Mesendoderm (in vitro differentiated cells): ENCODE data around the gene CACNA1C.

Experiments
- DNase-seq: peaks from one replicate; pipeline ENCODE4 v3.0.0; 2013
- H2AK5ac ChIP-seq: 2 replicates; pipeline ENCODE4 v1.6.1; 2013; ENCODE audit warnings: low read length, inconsistent platforms
- H2BK120ac ChIP-seq: 2 replicates; pipeline ENCODE4 v1.6.1; 2013; ENCODE audit warnings: low read depth, mild to moderate bottlenecking, low read length, moderate library complexity, mixed read lengths
- H2BK15ac ChIP-seq: replicated peaks from 2 replicates; pipeline ENCODE4 v1.6.1; 2013; ENCODE audit warnings: low read depth, mild to moderate bottlenecking, moderate library complexity
- H2BK5ac ChIP-seq: 2 replicates; pipeline ENCODE4 v1.6.1; 2013; ENCODE audit warnings: low read length, inconsistent platforms
- H3K18ac ChIP-seq: 2 replicates; pipeline ENCODE4 v1.6.1; 2013; ENCODE audit warnings: mild to moderate bottlenecking, low read length, mixed read lengths
- H3K23ac ChIP-seq: one replicate; pipeline ENCODE4 v1.6.1; 2013; ENCODE audit warnings: low read length
- H3K27ac ChIP-seq: 2 replicates; pipeline ENCODE4 v1.5.1; 2013; ENCODE audit warnings: low read depth, mild to moderate bottlenecking, inconsistent platforms, low read length, moderate library complexity
- H3K27me3 ChIP-seq: 2 replicates; pipeline ENCODE4 v1.6.1; 2013; ENCODE audit warnings: low read length, control low read depth, mild to moderate bottlenecking, inconsistent platforms; ENCODE audit not compliant: insufficient read depth, poor library complexity
- H3K36me3 ChIP-seq: 2 replicates; pipeline ENCODE4 v1.6.1; 2013; ENCODE audit warnings: low read length, inconsistent platforms; ENCODE audit not compliant: control insufficient read depth, insufficient read depth
- H3K4ac ChIP-seq: one replicate; pipeline ENCODE4 v1.6.1; 2013; ENCODE audit warnings: low read depth, mild to moderate bottlenecking, low read length, moderate library complexity
- H3K4me1 ChIP-seq: 2 replicates; pipeline ENCODE4 v1.6.1; 2013; ENCODE audit warnings: low read depth, low read length, inconsistent platforms; ENCODE audit not compliant: control insufficient read depth
- H3K4me2 ChIP-seq: 2 replicates; pipeline ENCODE4 v1.6.1; 2013; ENCODE audit warnings: low read length
- H3K4me3 ChIP-seq: 2 replicates; pipeline ENCODE4 v1.5.1; 2013; ENCODE audit warnings: mild to moderate bottlenecking, low read length
- H3K56ac ChIP-seq: one replicate; pipeline ENCODE4 v1.6.1; 2013; ENCODE audit warnings: low read length
- H3K79me1 ChIP-seq: 2 replicates; pipeline ENCODE4 v1.6.1; 2013; ENCODE audit warnings: low read length, inconsistent platforms
- H3K79me2 ChIP-seq: 2 replicates; pipeline ENCODE4 v1.6.1; 2013; ENCODE audit warnings: mild to moderate bottlenecking, low read length; ENCODE audit not compliant: control insufficient read depth, insufficient read depth
- H3K9ac ChIP-seq: 2 replicates; pipeline ENCODE4 v1.6.1; 2013; ENCODE audit warnings: low read length, inconsistent platforms
- H4K5ac ChIP-seq: one replicate; pipeline ENCODE4 v1.6.1; 2013; ENCODE audit warnings: low read length
- H4K8ac ChIP-seq: one replicate; pipeline ENCODE4 v1.6.1; 2013; ENCODE audit warnings: low read depth, mild to moderate bottlenecking, control low read depth, low read length, moderate library complexity
- WGBS: extraction: QIAGEN DNeasy Blood & Tissue Kit; methylation state at CpG from one replicate; pipeline ENCODE4 v1.1.7; 2013; ENCODE audit warnings: low lambda C conversion rate, missing lambda C conversion rate; ENCODE audit not compliant: insufficient coverage; ENCODE audit errors: extremely low coverage; 5-methylcytosine and 5-hydroxymethylcytosine counted together

Gene CACNA1C

GRCh38 chr12:2152134-2152533 is 99.3 kb downstream of the CACNA1C start:
- Histone ChIP-seq H3K27ac (no peak overlapping the region), H3K79me2 (no peaks in the 10 kb centered on the region), H3K4me3 (no peak overlapping the region), H3K4ac (no peak overlapping the region), H3K23ac (no peak overlapping the region), H3K4me2 (no peak overlapping the region), H4K8ac (no peak overlapping the region), H3K18ac (no peak overlapping the region), H3K9ac (no peak overlapping the region), H3K27me3 (no peaks in the 10 kb centered on the region), H3K56ac (no peak overlapping the region), H2AK5ac (no peak overlapping the region), H3K4me1 (no peaks in the 10 kb centered on the region), H3K79me1 (no peaks in the 10 kb centered on the region), H4K5ac (no peak overlapping the region), H2BK5ac (no peak overlapping the region), H2BK15ac (no peak overlapping the region), H2BK120ac (no peak overlapping the region), H3K36me3 (no peaks in the 10 kb centered on the region)
- no CpG with 5 or more reads among the region's 5 CpGs for WGBS
- DNase-seq, result no peak

GRCh38 chr12:2154050-2154449 is 101.3 kb downstream of the CACNA1C start:
- Histone ChIP-seq H3K4ac (no peak overlapping the region), H3K4me2 (no peak overlapping the region), H3K36me3 (no peaks in the 10 kb centered on the region), H3K4me3 (no peak overlapping the region), H4K8ac (no peak overlapping the region), H4K5ac (no peak overlapping the region), H2BK15ac (no peak overlapping the region), H3K23ac (no peak overlapping the region), H3K79me2 (no peaks in the 10 kb centered on the region), H2BK120ac (no peak overlapping the region), H3K79me1 (no peaks in the 10 kb centered on the region), H2AK5ac (no peak overlapping the region), H3K56ac (no peak overlapping the region), H3K18ac (no peak overlapping the region), H3K4me1 (no peaks in the 10 kb centered on the region), H3K27me3 (no peaks in the 10 kb centered on the region), H2BK5ac (no peak overlapping the region), H3K9ac (no peak overlapping the region), H3K27ac (no peak overlapping the region)
- no CpG with 5 or more reads among the region's 9 CpGs for WGBS
- no peak for DNase-seq

GRCh38 chr12:2154521-2154920 is 101.7 kb downstream of the CACNA1C start:
- H3K9ac ChIP-seq, result no peak overlapping the region
- H3K79me1 ChIP-seq, result no peaks in the 10 kb centered on the region
- no peaks in the 10 kb centered on the region for H3K36me3 ChIP-seq
- no peak for DNase-seq
- no peak overlapping the region for H3K23ac ChIP-seq
- no peak overlapping the region for H4K8ac ChIP-seq
- no CpG with 5 or more reads among the region's 6 CpGs for WGBS
- H3K27me3 ChIP-seq, result no peaks in the 10 kb centered on the region
- no peak overlapping the region for H3K4ac ChIP-seq
- no peaks in the 10 kb centered on the region for H3K4me1 ChIP-seq
- no peak overlapping the region for H3K4me3 ChIP-seq
- H2BK15ac ChIP-seq, result no peak overlapping the region
- H2BK5ac ChIP-seq, result no peak overlapping the region
- no peak overlapping the region for H4K5ac ChIP-seq
- no peak overlapping the region for H3K4me2 ChIP-seq
- no peak overlapping the region for H3K27ac ChIP-seq
- no peak overlapping the region for H3K18ac ChIP-seq
- no peak overlapping the region for H2BK120ac ChIP-seq
- H2AK5ac ChIP-seq, result no peak overlapping the region
- H3K79me2 ChIP-seq, result no peaks in the 10 kb centered on the region
- H3K56ac ChIP-seq, result no peak overlapping the region

- H3K56ac ChIP-seq, result no peak overlapping the region
- H3K27me3 ChIP-seq, result no peaks in the 10 kb centered on the region
- H3K4me2 ChIP-seq, result no peak overlapping the region
- H3K79me1 ChIP-seq, result no peaks in the 10 kb centered on the region
- no peaks in the 10 kb centered on the region for H3K36me3 ChIP-seq
- H4K8ac ChIP-seq, result no peak overlapping the region
- H3K23ac ChIP-seq, result no peak overlapping the region
- H2BK5ac ChIP-seq, result no peak overlapping the region
- no peak overlapping the region for H2AK5ac ChIP-seq
- no peak overlapping the region for H3K4me3 ChIP-seq
- no peak overlapping the region for H3K9ac ChIP-seq
- no peak overlapping the region for H3K27ac ChIP-seq
- no peaks in the 10 kb centered on the region for H3K79me2 ChIP-seq
- DNase-seq, result no peak
- H3K4me1 ChIP-seq, result no peaks in the 10 kb centered on the region
- no peak overlapping the region for H2BK120ac ChIP-seq
- WGBS, result no CpG with 5 or more reads among the region's 5 CpGs
- no peak overlapping the region for H4K5ac ChIP-seq
- no peak overlapping the region for H3K18ac ChIP-seq
- no peak overlapping the region for H3K4ac ChIP-seq
- no peak overlapping the region for H2BK15ac ChIP-seq
Measured at GRCh38 chr12:2156333-2156732, 103.5 kb downstream of the CACNA1C start.

GRCh38 chr12:2160043-2160442 is 107.3 kb downstream of the CACNA1C start:
- Histone ChIP-seq H2BK15ac (no peak overlapping the region), H4K5ac (no peak overlapping the region), H3K4me2 (no peak overlapping the region), H3K4ac (no peak overlapping the region), H3K79me1 (no peaks in the 10 kb centered on the region), H2AK5ac (no peak overlapping the region), H4K8ac (no peak overlapping the region), H3K18ac (no peak overlapping the region), H3K27me3 (no peaks in the 10 kb centered on the region), H2BK120ac (no peak overlapping the region), H3K79me2 (no peaks in the 10 kb centered on the region), H2BK5ac (no peak overlapping the region), H3K4me3 (no peak overlapping the region), H3K9ac (no peak overlapping the region), H3K36me3 (no peaks in the 10 kb centered on the region), H3K4me1 (no peaks in the 10 kb centered on the region), H3K27ac (no peak overlapping the region), H3K23ac (no peak overlapping the region), H3K56ac (no peak overlapping the region)
- no CpG with 5 or more reads among the region's 7 CpGs for whole genome bisulfite sequencing
- no peak for DNase-seq

- Histone ChIP-seq H3K27ac (no peak overlapping the region), H3K9ac (no peak overlapping the region), H3K27me3 (no peaks in the 10 kb centered on the region), H3K4me2 (no peak overlapping the region), H3K4me1 (no peaks in the 10 kb centered on the region), H4K8ac (no peak overlapping the region), H4K5ac (no peak overlapping the region), H3K18ac (no peak overlapping the region), H2AK5ac (no peak overlapping the region), H3K79me2 (no peaks in the 10 kb centered on the region), H3K23ac (no peak overlapping the region), H3K36me3 (no peaks in the 10 kb centered on the region), H2BK120ac (no peak overlapping the region), H3K79me1 (no peaks in the 10 kb centered on the region), H2BK5ac (no peak overlapping the region), H3K4me3 (no peak overlapping the region), H3K4ac (no peak overlapping the region), H2BK15ac (no peak overlapping the region), H3K56ac (no peak overlapping the region)
- no peak for DNase-seq
- WGBS, result no CpG with 5 or more reads among the region's 10 CpGs
Measured at GRCh38 chr12:2161473-2161872, 108.7 kb downstream of the CACNA1C start.
